Superior temporal gyrus (tissue), 1 donor: ENCODE results near the gene SPACA9.

Experiments used
- DNase-seq: peaks from one replicate; pipeline ENCODE4 v3.0.0-alpha.2; 2016; ENCODE audit errors: extremely low spot score

Gene SPACA9

DNA sequence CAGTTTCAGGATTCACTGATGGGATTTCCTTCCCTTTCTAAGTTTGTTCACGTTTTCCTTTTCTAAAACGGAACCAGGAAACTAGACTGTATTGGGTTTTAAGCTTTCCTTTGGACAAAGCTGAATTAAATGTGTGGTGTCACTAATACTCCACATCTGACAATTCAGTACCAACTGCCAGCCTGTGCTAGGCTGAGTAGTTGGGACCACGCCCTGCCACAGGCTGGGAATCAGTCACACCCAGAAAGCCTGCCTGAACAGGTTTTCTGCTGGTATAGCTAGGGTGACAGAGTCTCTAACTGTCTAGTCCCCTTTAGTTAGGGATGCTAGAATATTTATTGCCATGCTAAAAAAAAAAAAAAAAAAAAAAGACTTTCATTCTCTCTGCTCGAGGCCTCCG is 15.6 kb downstream of the SPACA9 start:
- DNase-seq = no peak

GRCh38 chr9:132894862-132895835 is 16.5 kb downstream of the SPACA9 start:
- DNase-seq = no peak

DNA sequence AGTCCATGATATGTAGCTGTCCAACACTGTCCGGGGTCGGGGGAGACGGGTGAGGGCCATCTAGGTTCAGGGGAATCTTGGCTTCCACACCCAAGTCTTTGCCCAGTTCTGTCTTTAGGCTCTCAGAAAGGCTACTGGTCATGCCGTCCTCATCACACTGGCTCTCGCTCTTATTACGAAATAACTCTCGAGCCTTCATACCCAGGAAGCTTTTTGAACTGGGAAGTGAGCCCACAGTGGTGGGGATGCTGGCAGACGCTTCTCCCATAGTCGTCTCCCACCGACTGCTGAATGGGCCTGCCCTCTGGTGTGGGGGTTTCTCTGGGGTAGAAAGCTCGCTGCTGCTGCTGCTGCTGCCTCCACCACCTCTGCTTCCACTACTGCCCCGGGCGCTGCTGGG is 17.6 kb downstream of the SPACA9 start:
- no peak for DNase-seq

DNA sequence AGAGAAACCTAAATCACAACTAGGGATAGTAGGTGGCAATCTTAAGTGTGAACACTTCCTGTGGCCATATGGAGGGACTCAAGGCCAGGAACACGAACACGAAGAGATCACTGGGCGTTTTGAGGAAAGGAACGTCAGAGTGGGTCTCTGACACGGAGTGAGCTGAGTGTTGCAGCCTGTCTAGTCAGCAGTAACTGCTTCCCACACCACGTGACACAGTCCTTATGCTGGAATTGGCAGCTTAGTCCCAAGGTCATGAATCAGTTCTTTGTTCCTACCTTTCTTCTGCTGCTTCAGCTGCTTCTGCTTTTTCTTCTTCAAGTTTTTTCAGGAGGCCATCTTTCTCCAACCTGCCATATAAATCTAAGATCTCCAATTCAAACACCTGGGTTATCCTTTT is 18.2 kb downstream of the SPACA9 start:
- peak; percentile 94 for DNase-seq

- DNase-seq = no peak
Measured at GRCh38 chr9:132898051-132898450, 19.4 kb downstream of the SPACA9 start.

DNA sequence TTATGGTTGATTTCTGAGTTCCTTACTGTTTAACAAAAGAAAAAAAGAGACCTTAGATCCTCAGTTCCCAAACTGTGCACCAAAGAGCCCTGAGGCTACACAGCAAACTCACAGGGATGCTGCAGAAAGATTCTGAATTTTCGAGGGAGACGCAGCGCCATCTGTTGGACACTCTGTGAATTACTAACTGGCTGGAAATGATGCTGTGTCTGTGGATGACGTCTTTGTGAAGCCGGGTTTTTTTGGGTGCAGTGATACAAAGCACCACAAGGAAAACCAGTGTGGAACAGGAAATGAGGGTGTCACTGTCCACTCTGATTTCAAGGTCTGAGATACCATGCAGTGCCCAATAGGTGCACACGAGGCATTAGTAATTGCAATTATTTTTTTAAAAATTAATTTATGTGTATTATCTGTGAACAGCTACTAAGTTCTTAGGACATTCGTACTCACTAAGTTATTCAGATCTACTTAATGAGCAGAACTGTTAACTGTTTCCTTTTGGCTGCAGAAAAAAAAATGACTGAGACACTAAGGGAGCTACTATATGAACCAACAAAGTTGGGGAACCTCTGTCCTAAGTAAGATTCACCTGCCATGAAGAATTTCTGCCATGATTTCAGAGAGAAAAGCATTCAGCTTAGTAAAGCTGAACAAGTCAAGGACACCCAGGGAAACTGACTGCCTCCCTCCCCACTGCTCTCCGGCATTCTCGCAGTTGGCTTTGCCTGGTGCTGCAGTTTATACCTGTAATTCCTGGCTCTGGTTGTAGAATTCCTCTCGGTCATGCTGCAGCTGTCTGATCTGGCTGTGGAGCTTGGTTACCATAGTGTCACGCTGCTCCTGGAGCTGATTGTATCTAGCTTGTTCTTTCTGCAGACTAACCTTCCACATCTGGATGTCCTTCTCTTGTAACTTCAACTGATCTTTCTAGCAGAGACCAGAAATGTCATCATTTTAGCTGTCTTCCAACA is 23.4 kb downstream of the SPACA9 start:
- DNase-seq = peak; percentile 95

DNA sequence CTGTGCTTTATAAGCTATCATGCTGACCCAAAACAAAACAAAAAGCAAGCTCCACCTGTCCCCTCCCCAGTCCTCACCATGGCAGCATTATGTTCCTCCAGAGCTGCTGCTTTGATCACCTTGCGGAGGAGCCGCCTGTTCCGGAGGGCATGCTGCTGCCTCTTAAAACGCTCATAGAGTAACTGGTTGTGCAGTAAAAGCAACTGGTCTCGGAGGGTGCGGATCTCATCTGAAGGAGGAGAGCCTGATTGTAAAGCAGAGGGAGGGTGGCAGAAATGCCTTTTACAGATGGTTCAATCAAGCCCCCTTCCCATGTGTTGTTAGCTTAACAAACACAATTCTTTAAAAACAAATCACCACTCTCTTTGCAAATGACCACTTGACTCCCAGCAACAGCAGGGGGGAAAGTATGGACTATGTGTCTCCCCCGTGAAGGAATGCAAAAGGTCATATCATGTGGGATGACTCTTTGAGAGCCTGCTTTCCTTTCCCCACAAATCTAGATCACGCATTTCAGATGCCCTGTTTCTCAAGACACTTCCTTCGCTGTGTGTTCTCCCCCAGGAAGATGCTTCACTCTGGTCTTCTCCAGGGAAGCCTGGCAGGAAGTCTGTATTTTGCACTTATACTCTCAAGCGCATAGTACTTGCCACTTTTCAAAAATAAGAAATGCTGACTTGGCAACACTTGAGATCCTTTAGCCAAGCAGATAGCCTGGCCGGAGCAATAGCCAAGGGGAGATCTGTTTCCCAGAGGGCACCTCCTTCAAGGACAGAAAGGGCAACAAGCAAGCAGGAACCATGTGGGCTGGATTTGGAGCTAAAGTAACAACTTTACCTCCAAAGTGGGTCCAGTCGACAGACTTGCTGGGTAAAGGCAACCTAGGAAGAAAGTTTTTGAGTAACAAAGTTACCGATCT is 25.1 kb downstream of the SPACA9 start:
- DNase-seq = no peak

- DNase-seq = no peak
Measured at GRCh38 chr9:132905726-132906125, 27.0 kb downstream of the SPACA9 start.

- DNase-seq = no peak
Measured at GRCh38 chr9:132908635-132909034, 29.9 kb downstream of the SPACA9 start.

GRCh38 chr9:132909311-132909710 is 30.6 kb downstream of the SPACA9 start:
- DNase-seq = no peak

DNA sequence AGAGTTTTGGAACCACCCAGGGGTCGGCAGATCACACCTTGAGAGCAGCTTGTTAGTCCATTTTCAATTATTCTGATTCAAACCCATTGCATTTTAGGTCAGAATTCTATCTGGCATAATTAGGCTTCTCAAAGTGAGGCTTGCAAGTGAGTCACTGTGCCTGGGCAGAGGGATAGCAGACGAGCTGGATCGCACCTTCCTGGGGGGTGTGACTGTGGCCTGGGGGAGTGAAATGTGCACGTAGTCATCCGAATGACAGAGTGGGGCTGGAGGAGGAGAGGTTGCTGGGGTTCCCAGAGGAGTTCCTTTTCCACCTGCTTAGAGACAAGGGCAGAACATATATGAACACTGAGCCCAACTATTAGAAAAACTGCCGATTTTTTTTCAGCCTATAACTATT is 31.7 kb downstream of the SPACA9 start:
- DNase-seq = no peak

- no peak for DNase-seq
Measured at GRCh38 chr9:132912131-132912530, 33.4 kb downstream of the SPACA9 start.

GRCh38 chr9:132914924-132915323 is 36.2 kb downstream of the SPACA9 start:
- DNase-seq = no peak

GRCh38 chr9:132919614-132920268 is 41.0 kb downstream of the SPACA9 start:
- DNase-seq = no peak

DNA sequence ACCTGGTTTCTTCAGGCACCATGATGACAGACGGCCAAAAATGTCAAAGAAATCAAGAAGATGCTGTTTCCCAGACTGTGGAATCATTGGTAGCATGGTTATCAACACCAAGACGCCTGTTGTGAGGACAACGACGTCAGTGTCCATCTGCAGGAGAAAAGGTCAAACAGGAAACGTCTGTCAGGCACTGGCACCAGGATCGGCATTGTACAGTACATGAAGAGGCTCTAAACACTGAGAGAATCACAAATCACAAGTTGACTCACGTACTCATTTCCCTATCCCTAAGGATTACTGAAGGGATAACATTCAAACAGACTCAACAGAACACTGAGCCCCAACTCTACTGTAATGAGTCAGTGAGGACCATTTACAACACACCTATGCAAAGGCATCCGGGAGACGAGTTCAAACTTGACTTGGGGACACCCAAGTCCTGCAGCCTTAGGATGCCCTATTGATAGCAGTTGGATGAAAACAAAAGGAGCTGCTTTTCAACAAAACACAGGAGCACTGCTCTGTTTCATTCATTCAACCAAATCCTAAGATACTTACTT is 44.7 kb downstream of the SPACA9 start:
- no peak for DNase-seq

DNA sequence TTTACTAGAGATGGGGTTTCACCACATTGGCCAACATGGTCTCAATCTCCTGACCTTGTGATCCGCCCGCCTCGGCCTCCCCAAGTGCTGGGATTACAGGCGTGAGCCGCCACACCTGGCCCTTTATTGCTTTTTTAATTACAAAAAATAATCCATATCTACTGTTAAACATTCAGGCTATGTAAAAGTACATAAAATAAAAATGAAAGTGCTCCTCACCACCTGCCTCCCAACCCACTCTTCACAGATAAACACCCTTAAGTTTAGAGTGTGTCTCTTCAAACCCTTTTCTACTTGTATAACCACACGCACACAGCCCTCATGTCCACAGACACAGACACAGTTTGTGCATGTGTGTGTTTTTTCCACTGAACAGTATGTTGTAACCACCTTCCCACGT is 49.0 kb downstream of the SPACA9 start:
- DNase-seq = no peak

DNA sequence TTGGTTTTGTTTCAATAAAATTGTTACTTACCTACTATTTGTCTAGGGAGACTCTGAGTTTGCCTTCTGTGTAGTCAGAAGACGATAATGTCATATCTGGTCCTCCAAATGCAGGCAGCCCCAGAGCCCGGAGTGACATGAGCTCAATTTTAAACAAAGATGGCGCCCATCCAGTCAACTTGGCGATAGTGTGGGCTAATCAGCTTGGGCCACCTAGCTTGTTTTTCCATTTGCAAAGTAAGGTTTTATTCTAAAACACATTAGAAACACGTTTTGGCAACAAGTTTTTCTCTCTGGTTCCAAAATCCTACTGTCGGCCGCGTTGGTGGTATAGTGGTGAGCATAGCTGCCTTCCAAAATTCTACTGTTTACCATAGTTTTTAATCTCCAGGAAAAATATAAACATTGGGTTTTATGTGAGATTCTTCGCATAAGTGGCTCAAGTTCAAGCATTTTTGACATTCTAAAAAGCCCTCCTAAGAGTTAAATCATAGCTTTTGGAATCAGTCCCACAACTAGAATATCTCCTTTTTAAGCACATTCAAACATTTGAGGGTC is 52.6 kb downstream of the SPACA9 start:
- no peak for DNase-seq

- DNase-seq = no peak
Measured at GRCh38 chr9:132935026-132935425, 56.3 kb downstream of the SPACA9 start.

DNA sequence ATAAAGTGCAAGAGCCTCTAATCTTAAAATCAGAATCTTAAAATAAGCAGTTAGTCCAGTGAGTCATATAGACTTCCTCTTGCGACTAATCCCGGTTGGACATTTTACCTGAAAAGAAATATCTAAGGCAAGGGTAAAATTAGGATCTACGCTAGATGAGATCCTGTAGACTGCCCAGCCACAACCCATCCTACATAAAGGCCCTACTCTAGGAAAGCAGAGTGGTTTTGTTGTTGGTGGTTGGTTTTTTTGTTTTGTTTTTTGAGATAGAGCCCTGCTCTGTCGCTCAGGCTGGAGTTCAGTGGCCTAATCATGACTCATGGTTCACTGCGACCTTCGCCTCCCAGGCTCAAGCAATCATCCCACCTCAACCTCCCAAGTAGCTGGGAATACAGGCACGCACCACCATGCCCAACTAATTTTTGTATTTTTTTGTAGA is 58.8 kb downstream of the SPACA9 start:
- DNase-seq = no peak

GRCh38 chr9:132939169-132939568 is 60.5 kb downstream of the SPACA9 start:
- no peak for DNase-seq
